Measurements from ENCODE around the gene POLG2. TPM values are rescaled to one million over a fixed set of nuclear protein-coding genes. Genes with fewer than 3 reads are reported as not detected.
"Not testable (repeated sequence)": the region's sequence is repeated elsewhere in the genome, so short reads cannot be mapped to it uniquely, and the experiment has no call there.

Gene POLG2
- total RNA-seq, 2 donors from 2014 or later: 37.1 to 39.0 TPM

GRCh38 chr17:64503341-64503740 is 6.5 kb upstream of the POLG2 start:
- H3K9me3 ChIP-seq (ENCODE audit: control insufficient read depth, low read length, poor library complexity, severe bottlenecking): no peaks in the 10 kb centered on the region
- ATAC-seq (no peak), DNase-seq (no peak)
- Mint-ChIP-seq H3K27ac (peak overlapping the region; percentile 100), H3K4me1 (peaks cover 71% of the 10 kb centered on the region), H3K27me3 (no peaks in the 10 kb centered on the region), H3K4me3 (peak overlapping the region; percentile 99), H3K36me3 (ENCODE audit: low read depth) (peaks cover 24% of the 10 kb centered on the region)

DNA sequence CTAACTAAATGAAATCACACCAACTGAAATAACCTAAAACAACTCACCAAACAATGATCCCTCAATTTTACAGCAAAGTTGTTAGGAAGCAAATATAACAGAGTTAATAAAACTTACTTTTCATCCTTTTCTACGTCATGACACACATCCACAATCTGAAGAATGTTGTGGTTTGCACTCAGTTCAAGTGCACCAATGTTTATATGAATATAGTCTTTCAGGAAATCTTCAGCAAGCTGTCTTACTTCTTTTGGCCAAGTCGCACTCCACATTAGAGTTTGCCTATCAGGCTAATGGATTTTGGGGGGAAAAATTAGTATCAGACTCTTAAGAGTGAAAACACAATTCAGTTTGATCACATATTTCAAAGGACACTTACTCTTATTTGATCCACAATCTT is 6.0 kb upstream of the POLG2 start:
- Mint-ChIP-seq H3K36me3 (ENCODE audit: low read depth) (peaks cover 24% of the 10 kb centered on the region), H3K4me1 (peaks cover 72% of the 10 kb centered on the region), H3K27ac (peak overlapping the region; percentile 100), H3K27me3 (no peaks in the 10 kb centered on the region), H3K4me3 (peak overlapping the region; percentile 99)
- H3K9me3 ChIP-seq (ENCODE audit: control insufficient read depth, low read length, poor library complexity, severe bottlenecking): no peaks in the 10 kb centered on the region
- DNase-seq (no peak), ATAC-seq (no peak)

GRCh38 chr17:64502021-64502420 is 5.2 kb upstream of the POLG2 start:
- DNase-seq (no peak), ATAC-seq (no peak)
- peak overlapping the region; percentile 100 for H3K27ac Mint-ChIP-seq
- peak overlapping the region; percentile 81 for H3K4me3 Mint-ChIP-seq
- no peaks in the 10 kb centered on the region for H3K9me3 ChIP-seq (ENCODE audit: control insufficient read depth, low read length, poor library complexity, severe bottlenecking)
- H3K4me1 Mint-ChIP-seq: peaks cover 76% of the 10 kb centered on the region
- H3K27me3 Mint-ChIP-seq: no peaks in the 10 kb centered on the region
- peaks cover 26% of the 10 kb centered on the region for H3K36me3 Mint-ChIP-seq (ENCODE audit: low read depth)

DNA sequence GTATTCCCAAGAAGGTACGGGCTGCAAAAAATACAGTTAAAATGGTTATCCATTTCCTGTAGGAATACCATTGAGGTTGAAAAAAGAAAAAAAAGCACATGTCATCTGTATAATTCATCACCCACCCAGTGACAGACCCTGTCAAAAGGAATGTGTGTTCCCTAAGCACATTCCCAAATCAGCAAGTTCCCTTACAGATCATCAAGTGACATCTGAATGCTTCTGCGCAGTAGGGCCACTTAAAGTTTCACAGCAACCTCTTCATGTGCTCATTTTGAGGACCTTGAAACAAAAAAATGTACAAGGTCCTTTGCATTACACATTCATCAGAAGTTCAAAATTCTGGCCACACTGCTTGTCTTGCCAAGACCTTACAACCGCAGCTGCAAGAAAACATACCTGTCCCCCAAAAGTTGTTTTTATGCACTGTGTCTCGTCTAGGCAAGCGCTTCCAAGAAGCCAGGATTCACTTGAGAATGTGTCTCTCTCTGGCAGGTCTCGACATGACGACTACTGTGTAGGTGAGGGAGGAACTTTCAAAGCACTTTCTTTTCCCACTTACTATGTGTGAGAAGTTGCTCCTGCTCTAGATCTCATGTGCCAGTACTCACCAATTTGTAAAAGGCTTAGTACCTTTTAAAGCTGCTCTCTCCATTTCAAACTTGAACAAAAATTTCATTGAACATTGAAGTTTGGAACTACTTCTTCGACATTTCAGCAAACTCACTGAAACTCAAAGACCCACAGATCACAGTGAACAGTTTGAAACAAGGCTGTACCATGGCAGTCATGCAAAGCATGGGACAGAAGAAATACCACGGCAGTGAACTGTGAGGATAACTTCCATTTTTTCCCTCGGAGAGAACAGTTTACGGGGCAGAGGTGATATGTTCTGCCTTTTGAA is 4.3 kb upstream of the POLG2 start:
- no peaks in the 10 kb centered on the region for H3K9me3 ChIP-seq (ENCODE audit: control insufficient read depth, low read length, poor library complexity, severe bottlenecking)
- peaks cover 30% of the 10 kb centered on the region for H3K36me3 Mint-ChIP-seq (ENCODE audit: low read depth)
- no peaks in the 10 kb centered on the region for H3K27me3 Mint-ChIP-seq
- peaks cover 80% of the 10 kb centered on the region for H3K4me1 Mint-ChIP-seq
- peak overlapping the region; percentile 81 for H3K4me3 Mint-ChIP-seq
- ATAC-seq (no peak), DNase-seq (no peak)
- peak overlapping the region; percentile 100 for H3K27ac Mint-ChIP-seq

- Mint-ChIP-seq H3K4me1 (peaks cover 78% of the 10 kb centered on the region), H3K27ac (peak overlapping the region; percentile 100), H3K4me3 (peak overlapping the region; percentile 81), H3K36me3 (ENCODE audit: low read depth) (peaks cover 27% of the 10 kb centered on the region), H3K27me3 (no peaks in the 10 kb centered on the region)
- H3K9me3 ChIP-seq (ENCODE audit: control insufficient read depth, low read length, poor library complexity, severe bottlenecking): no peaks in the 10 kb centered on the region
- DNase-seq (no peak), ATAC-seq (no peak)
These were observed 3.6 kb upstream of the POLG2 start for GRCh38 chr17:64500487-64500859.

DNA sequence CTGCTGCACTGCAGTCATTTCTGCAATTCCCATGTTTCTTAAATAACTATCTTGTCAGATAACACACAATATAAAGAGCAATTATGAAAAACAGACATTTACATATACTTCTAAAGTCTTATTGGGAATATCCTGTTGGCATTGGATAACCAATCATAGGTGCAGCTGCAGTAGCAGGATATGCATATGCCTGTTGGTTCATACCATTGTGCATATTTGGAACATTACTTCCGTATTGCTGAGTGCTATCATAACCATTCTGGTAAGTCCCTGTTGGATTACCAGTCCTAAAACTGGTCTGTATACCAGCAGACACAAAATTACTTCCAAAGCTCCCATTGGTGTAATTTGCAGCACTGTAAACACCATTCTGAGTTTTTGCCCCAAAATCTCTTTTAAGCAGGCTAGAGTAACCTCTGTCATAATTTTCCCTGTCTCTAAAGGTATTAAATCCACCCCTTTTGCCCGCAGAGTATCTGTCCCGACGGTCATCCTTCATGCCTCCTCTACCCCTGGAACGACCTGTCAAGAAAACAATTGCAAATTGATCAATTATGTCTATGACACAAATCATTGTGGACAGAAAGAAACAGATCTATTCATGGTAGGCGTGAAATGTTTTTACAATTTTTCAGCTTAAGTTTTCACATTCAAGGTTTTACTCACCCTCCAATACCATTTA is 3.1 kb upstream of the POLG2 start:
- no peak for ATAC-seq
- Mint-ChIP-seq H3K27ac (peak overlapping the region; percentile 100), H3K36me3 (ENCODE audit: low read depth) (peaks cover 22% of the 10 kb centered on the region), H3K27me3 (no peaks in the 10 kb centered on the region), H3K4me3 (peak overlapping the region; percentile 81), H3K4me1 (peaks cover 75% of the 10 kb centered on the region)
- no peak for DNase-seq
- no peaks in the 10 kb centered on the region for H3K9me3 ChIP-seq (ENCODE audit: control insufficient read depth, low read length, poor library complexity, severe bottlenecking)

- H3K9me3 ChIP-seq (ENCODE audit: control insufficient read depth, low read length, poor library complexity, severe bottlenecking): no peaks in the 10 kb centered on the region
- no peaks in the 10 kb centered on the region for H3K27me3 Mint-ChIP-seq
- peaks cover 17% of the 10 kb centered on the region for H3K36me3 Mint-ChIP-seq (ENCODE audit: low read depth)
- DNase-seq (no peak), ATAC-seq (no peak)
- H3K4me3 Mint-ChIP-seq: peak overlapping the region; percentile 100
- H3K4me1 Mint-ChIP-seq: peaks cover 73% of the 10 kb centered on the region
- peak overlapping the region; percentile 100 for H3K27ac Mint-ChIP-seq
These were observed 1.7 kb upstream of the POLG2 start for GRCh38 chr17:64498308-64499203.

DNA sequence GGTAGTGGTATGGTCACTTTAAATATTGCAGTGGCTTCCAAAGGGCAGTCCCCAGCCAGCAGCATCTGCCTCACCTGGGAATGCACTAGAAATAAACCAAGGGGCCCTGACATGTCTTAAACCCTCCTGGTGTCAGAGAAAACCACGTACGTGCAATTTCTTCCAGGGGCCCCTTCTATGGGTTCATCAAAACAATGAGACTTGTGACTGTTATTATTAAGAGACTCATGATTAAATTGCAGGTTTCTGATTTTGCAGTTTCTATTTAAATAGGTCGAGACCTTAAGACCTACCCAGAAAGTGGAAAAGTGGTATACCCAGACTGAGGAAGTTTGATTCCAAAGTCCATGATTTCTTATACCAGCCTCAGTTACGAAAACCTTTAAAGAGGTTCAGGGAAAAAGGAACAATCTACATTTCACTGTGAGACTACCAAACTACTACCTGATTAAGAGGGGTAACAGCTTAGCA is 746 bp upstream of the POLG2 start:
- Mint-ChIP-seq H3K27ac (peak overlapping the region; percentile 100), H3K4me3 (peak overlapping the region; percentile 100), H3K4me1 (peaks cover 67% of the 10 kb centered on the region), H3K36me3 (ENCODE audit: low read depth) (peaks cover 17% of the 10 kb centered on the region), H3K27me3 (no peaks in the 10 kb centered on the region)
- H3K9me3 ChIP-seq (ENCODE audit: control insufficient read depth, low read length, poor library complexity, severe bottlenecking): no peaks in the 10 kb centered on the region
- DNase-seq (no peak), ATAC-seq (no peak)

GRCh38 chr17:64496348-64496785 is 487 bp downstream of the POLG2 start:
- ATAC-seq (no peak), DNase-seq (no peak)
- H3K4me3 Mint-ChIP-seq: peak overlapping the region; percentile 100
- no peaks in the 10 kb centered on the region for H3K27me3 Mint-ChIP-seq
- H3K4me1 Mint-ChIP-seq: peaks cover 58% of the 10 kb centered on the region
- no peaks in the 10 kb centered on the region for H3K9me3 ChIP-seq (ENCODE audit: control insufficient read depth, low read length, poor library complexity, severe bottlenecking)
- H3K27ac Mint-ChIP-seq: peak overlapping the region; percentile 100
- peaks cover 15% of the 10 kb centered on the region for H3K36me3 Mint-ChIP-seq (ENCODE audit: low read depth)

DNA sequence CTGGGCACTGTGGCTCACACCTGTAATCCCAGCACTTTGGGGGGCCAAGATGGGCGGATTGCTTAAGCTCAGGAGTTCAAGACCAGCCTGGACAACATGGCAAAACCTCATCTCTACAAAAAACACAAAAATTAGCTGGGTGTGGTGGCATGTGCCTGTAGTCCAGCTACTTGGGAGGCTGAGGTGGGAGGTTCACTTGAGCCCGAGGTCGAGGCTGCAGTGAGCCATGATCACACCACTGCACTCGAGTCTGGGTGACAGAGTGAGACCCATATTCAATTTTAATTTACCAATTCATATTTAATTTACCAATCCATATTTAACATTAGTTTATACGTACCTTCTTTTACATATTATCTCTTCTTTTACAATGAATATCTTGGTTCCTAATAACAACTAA is 1.6 kb downstream of the POLG2 start:
- H3K27ac Mint-ChIP-seq; H3K9me3 ChIP-seq (ENCODE audit: control insufficient read depth, low read length, poor library complexity, severe bottlenecking); ATAC-seq; H3K36me3 Mint-ChIP-seq (ENCODE audit: low read depth); H3K27me3 Mint-ChIP-seq; DNase-seq: not testable (repeated sequence)
- Mint-ChIP-seq H3K4me1 (peaks cover 49% of the 10 kb centered on the region), H3K4me3 (peak overlapping the region; percentile 66)

DNA sequence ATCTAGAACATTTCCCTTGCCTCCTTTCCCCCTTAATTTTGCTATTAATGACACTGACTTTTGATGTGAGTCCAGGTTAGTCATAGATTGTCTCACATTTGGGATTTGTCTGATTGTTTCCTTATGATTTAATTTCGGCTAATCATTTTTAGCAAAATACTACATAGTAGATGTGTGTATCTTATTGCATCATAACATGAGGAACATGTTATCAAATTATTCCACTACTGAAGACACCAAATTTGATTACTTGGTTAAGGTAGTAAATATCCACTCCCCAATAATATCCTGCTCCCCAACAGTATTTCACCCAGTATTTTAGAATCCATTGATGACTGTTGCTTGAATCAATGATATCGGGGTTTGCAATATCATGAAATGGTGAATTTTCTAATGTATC is 2.7 kb downstream of the POLG2 start:
- peak overlapping the region; percentile 76 for H3K27ac Mint-ChIP-seq

DNA sequence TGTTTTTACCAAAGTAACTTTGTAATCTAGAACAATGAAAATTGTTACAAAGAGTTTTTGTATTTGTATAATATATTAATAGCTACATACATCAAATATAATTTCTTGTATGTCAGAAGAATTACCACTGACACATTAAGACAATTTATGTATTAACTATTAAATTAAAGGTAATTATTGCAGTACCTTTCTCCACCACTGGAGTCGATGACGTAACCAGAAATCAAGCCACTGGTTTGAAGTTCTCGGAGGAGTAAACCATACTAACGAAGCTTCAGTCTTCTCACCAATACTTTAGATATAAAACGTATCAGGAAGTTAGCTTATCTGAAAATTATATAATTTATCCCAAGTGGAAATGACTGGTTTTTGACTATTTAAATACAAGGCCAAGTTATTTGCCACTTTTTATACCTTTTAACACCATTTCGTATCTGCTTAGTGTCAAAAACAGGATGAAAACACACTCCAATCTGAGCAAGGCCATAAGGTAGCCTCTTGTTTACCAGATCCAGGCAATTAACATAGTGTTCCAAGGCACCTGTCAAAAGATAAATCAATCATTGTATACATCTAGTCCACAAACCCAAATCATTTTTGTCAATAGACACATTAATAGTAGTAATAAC is 4.3 kb downstream of the POLG2 start:
- H3K9me3 ChIP-seq (ENCODE audit: control insufficient read depth, low read length, poor library complexity, severe bottlenecking): no peaks in the 10 kb centered on the region
- ATAC-seq (no peak), DNase-seq (no peak)
- peaks cover 32% of the 10 kb centered on the region for H3K4me1 Mint-ChIP-seq
- no peak overlapping the region for H3K4me3 Mint-ChIP-seq
- peak overlapping the region; percentile 11 for H3K27ac Mint-ChIP-seq
- H3K27me3 Mint-ChIP-seq: no peaks in the 10 kb centered on the region
- H3K36me3 Mint-ChIP-seq (ENCODE audit: low read depth): peaks cover 6% of the 10 kb centered on the region

More for the DNA sequence above, 2.7 kb downstream of the POLG2 start:
- H3K9me3 ChIP-seq (ENCODE audit: control insufficient read depth, low read length, poor library complexity, severe bottlenecking): no peaks in the 10 kb centered on the region
- no peak for ATAC-seq
- no peaks in the 10 kb centered on the region for H3K27me3 Mint-ChIP-seq
- peaks cover 40% of the 10 kb centered on the region for H3K4me1 Mint-ChIP-seq
- no peak for DNase-seq
- H3K36me3 Mint-ChIP-seq (ENCODE audit: low read depth): peaks cover 6% of the 10 kb centered on the region
- peak overlapping the region; percentile 66 for H3K4me3 Mint-ChIP-seq
